Central memory CD8-positive, alpha-beta T cell (primary cell): ENCODE results near the gene C1QTNF3.
"Not testable (repeated sequence)": the region's sequence is repeated elsewhere in the genome, so short reads cannot be mapped to it uniquely, and the experiment has no call there.

Source experiments
- ATAC-seq: fragments of 150-1000 bp; cut with Tn5 transposase; replicated peaks from 2 replicates; pipeline ENCODE4 v1.10.0; 2022; ENCODE audit warnings: mild to moderate bottlenecking, moderate FRiP score, moderate number of reproducible peaks; ENCODE audit not compliant: poor library complexity, severe bottlenecking; ENCODE audit errors: extremely low read depth
- DNase-seq, 2 donors: peaks; one replicate each; pipeline ENCODE4 v3.0.0; 2021; ENCODE audit warnings: low spot score in 2 of 2
- H3K27ac Mint-ChIP-seq: one replicate; pipeline ENCODE4 v1.8.0; 2022; ENCODE audit warnings: low read depth, mild to moderate bottlenecking, moderate library complexity, mixed read lengths
- H3K27me3 Mint-ChIP-seq: one replicate; pipeline ENCODE4 v1.8.0; 2022; ENCODE audit warnings: mixed read lengths
- H3K36me3 Mint-ChIP-seq: one replicate; pipeline ENCODE4 v1.8.0; 2022; ENCODE audit warnings: mild to moderate bottlenecking, moderate library complexity, mixed read lengths; ENCODE audit not compliant: insufficient read depth
- H3K4me1 Mint-ChIP-seq: one replicate; pipeline ENCODE4 v1.8.0; 2022; ENCODE audit warnings: mixed read lengths
- H3K4me3 Mint-ChIP-seq: one replicate; pipeline ENCODE4 v1.8.0; 2022; ENCODE audit warnings: mild to moderate bottlenecking, moderate library complexity, mixed read lengths
- H3K9me3 Mint-ChIP-seq: one replicate; pipeline ENCODE4 v1.8.0; 2022; ENCODE audit warnings: mixed read lengths

Gene C1QTNF3

GRCh38 chr5:34043099-34043876, at the start of gene C1QTNF3:
Gene C1QTNF3, minus strand, starts transcription at chr5:34043213. Its CDS starts 88 bp downstream, at chr5:34043125.
- no peaks in the 10 kb centered on the region for H3K9me3 Mint-ChIP-seq
- DNase-seq (no peak), ATAC-seq (no peak)
- H3K27me3 Mint-ChIP-seq: no peaks in the 10 kb centered on the region
- peaks cover 1% of the 10 kb centered on the region for H3K36me3 Mint-ChIP-seq
- no peak within 1 kb of the TSS for H3K27ac Mint-ChIP-seq
- no peak within 1 kb of the TSS for H3K4me3 Mint-ChIP-seq
- H3K4me1 Mint-ChIP-seq: no peaks in the 10 kb centered on the region

- not testable (repeated sequence) for DNase-seq, H3K36me3 Mint-ChIP-seq, H3K27ac Mint-ChIP-seq, ATAC-seq, H3K4me1 Mint-ChIP-seq, H3K27me3 Mint-ChIP-seq, H3K4me3 Mint-ChIP-seq, H3K9me3 Mint-ChIP-seq
Measured at GRCh38 chr5:34091039-34091438, 48.0 kb upstream of the C1QTNF3 start.

- not testable (repeated sequence) for ATAC-seq, H3K36me3 Mint-ChIP-seq, H3K4me1 Mint-ChIP-seq, H3K27ac Mint-ChIP-seq, H3K27me3 Mint-ChIP-seq, DNase-seq, H3K9me3 Mint-ChIP-seq, H3K4me3 Mint-ChIP-seq
Measured at GRCh38 chr5:34089802-34090201, 46.8 kb upstream of the C1QTNF3 start.

GRCh38 chr5:34087728-34088127, 44.7 kb upstream of the C1QTNF3 start:
- H3K4me1 Mint-ChIP-seq, DNase-seq, H3K27ac Mint-ChIP-seq, H3K36me3 Mint-ChIP-seq, H3K9me3 Mint-ChIP-seq, ATAC-seq, H3K27me3 Mint-ChIP-seq, H3K4me3 Mint-ChIP-seq: not testable (repeated sequence)

- not testable (repeated sequence) for H3K4me3 Mint-ChIP-seq, H3K9me3 Mint-ChIP-seq, H3K27ac Mint-ChIP-seq, H3K27me3 Mint-ChIP-seq, H3K36me3 Mint-ChIP-seq, DNase-seq, ATAC-seq, H3K4me1 Mint-ChIP-seq
Measured at GRCh38 chr5:34083898-34084297, 40.9 kb upstream of the C1QTNF3 start.

- ATAC-seq: not testable (repeated sequence)
Measured at GRCh38 chr5:34079505-34079904, 36.5 kb upstream of the C1QTNF3 start.

GRCh38 chr5:34077636-34078035, 34.6 kb upstream of the C1QTNF3 start:
- not testable (repeated sequence) for H3K36me3 Mint-ChIP-seq, H3K9me3 Mint-ChIP-seq, DNase-seq, H3K4me1 Mint-ChIP-seq, ATAC-seq, H3K4me3 Mint-ChIP-seq, H3K27me3 Mint-ChIP-seq, H3K27ac Mint-ChIP-seq

More at GRCh38 chr5:34079505-34079904, 36.5 kb upstream of the C1QTNF3 start:
- not testable (repeated sequence) for H3K27me3 Mint-ChIP-seq, H3K4me1 Mint-ChIP-seq, H3K9me3 Mint-ChIP-seq, H3K36me3 Mint-ChIP-seq, H3K4me3 Mint-ChIP-seq, DNase-seq, H3K27ac Mint-ChIP-seq

- H3K27me3 Mint-ChIP-seq, DNase-seq, ATAC-seq, H3K27ac Mint-ChIP-seq, H3K4me3 Mint-ChIP-seq, H3K9me3 Mint-ChIP-seq, H3K4me1 Mint-ChIP-seq, H3K36me3 Mint-ChIP-seq: not testable (repeated sequence)
Measured at GRCh38 chr5:34076719-34077364, 33.8 kb upstream of the C1QTNF3 start.

GRCh38 chr5:34074472-34074871, 31.5 kb upstream of the C1QTNF3 start:
- H3K27me3 Mint-ChIP-seq, H3K9me3 Mint-ChIP-seq, H3K4me3 Mint-ChIP-seq, H3K36me3 Mint-ChIP-seq, H3K27ac Mint-ChIP-seq, ATAC-seq, H3K4me1 Mint-ChIP-seq, DNase-seq: not testable (repeated sequence)

- H3K27ac Mint-ChIP-seq, H3K4me3 Mint-ChIP-seq, ATAC-seq, H3K27me3 Mint-ChIP-seq, H3K4me1 Mint-ChIP-seq, H3K36me3 Mint-ChIP-seq, DNase-seq, H3K9me3 Mint-ChIP-seq: not testable (repeated sequence)
Measured at GRCh38 chr5:34074071-34074470, 31.1 kb upstream of the C1QTNF3 start.

GRCh38 chr5:34070626-34071025, 27.6 kb upstream of the C1QTNF3 start:
- not testable (repeated sequence) for ATAC-seq, DNase-seq, H3K27ac Mint-ChIP-seq, H3K9me3 Mint-ChIP-seq, H3K36me3 Mint-ChIP-seq, H3K27me3 Mint-ChIP-seq, H3K4me3 Mint-ChIP-seq, H3K4me1 Mint-ChIP-seq

- DNase-seq (no peak), ATAC-seq (no peak)
- Mint-ChIP-seq H3K36me3 (no peaks in the 10 kb centered on the region), H3K9me3 (no peaks in the 10 kb centered on the region), H3K27ac (no peak overlapping the region), H3K4me1 (no peaks in the 10 kb centered on the region), H3K27me3 (no peaks in the 10 kb centered on the region), H3K4me3 (no peak overlapping the region)
Measured at GRCh38 chr5:34064656-34065055, 21.6 kb upstream of the C1QTNF3 start.

GRCh38 chr5:34062419-34062818, 19.4 kb upstream of the C1QTNF3 start:
- H3K4me3 Mint-ChIP-seq: no peak overlapping the region
- no peaks in the 10 kb centered on the region for H3K27me3 Mint-ChIP-seq
- H3K4me1 Mint-ChIP-seq: no peaks in the 10 kb centered on the region
- no peak overlapping the region for H3K27ac Mint-ChIP-seq
- DNase-seq: no peak
- H3K9me3 Mint-ChIP-seq: no peaks in the 10 kb centered on the region
- H3K36me3 Mint-ChIP-seq: peaks cover 2% of the 10 kb centered on the region
- ATAC-seq: no peak
